Adrenal gland (tissue), 5 donors: ENCODE data around the gene ST7.

Experiments used
- POLR2A ChIP-seq, 2 donors: fragments of 450-650 bp; IDR thresholded peaks; one replicate each; pipeline ENCODE4 v1.6.1; 2017; ENCODE audit warnings: antibody characterized with exemption in 2 of 2, mild to moderate bottlenecking in 2 of 2, moderate library complexity in 1 of 2
- TF ChIP-seq, protein P1 (sequence below), 6 experiments: fragments of 450-650 bp in 4 of 6; fragments of 200-600 bp in 2 of 6; sonication (generic) in 1 of 6; IDR thresholded peaks; 1 replicate in 5 of 6; 2 replicates in 1 of 6; pipeline versions ENCODE4 v1.5.1 to v1.8.0; 2016 to 2021; ENCODE audit warnings: antibody characterized with exemption in 6 of 6, mild to moderate bottlenecking in 2 of 6, moderate library complexity in 1 of 6
- donor health status: DM: no; HTN: no; CAD: no.

DNA sequence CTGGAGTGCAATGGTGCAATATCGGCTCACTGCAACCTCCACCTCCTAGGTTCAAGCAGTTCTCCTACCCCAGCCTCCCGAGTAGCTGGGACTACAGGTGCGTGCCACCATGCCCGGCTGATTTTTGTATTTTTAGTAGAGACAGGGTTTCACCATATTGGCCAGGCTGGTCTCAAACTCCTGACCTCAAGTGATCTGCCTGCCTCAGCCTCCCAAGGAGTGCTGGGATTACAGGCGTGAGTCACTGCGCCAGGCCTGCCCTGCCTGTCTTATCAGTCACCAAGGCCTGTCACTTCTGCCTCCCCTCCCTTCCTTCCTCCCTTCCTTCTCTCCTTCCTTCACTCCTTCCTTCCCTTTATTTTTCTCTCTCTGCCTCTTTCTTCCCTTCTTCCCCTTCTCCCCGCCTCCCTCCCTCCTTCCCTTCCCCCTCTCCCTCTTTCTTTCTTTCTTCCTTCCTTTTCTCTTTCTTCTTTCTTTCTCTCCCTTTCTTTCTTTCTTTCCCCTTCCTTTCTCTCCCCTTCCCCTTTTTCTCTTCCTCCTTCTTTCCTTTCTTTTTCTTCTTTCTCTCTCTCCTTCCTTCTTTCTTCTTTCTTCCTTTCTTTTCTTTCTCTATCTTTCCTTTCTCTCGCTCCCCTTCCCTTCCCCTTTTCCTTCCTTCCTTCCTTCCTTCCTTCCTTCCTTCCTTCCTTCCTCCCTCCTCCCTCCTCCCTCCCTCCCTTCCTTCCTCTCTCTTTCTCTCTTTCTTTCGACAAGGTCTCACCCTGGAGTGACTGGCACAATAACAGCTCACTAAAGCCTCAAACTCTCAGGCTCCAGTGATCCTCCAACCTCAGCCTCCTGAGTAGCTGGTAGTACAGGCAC, 3.1 kb upstream of the ST7 start:
- TF ChIP-seq, protein P1, sequence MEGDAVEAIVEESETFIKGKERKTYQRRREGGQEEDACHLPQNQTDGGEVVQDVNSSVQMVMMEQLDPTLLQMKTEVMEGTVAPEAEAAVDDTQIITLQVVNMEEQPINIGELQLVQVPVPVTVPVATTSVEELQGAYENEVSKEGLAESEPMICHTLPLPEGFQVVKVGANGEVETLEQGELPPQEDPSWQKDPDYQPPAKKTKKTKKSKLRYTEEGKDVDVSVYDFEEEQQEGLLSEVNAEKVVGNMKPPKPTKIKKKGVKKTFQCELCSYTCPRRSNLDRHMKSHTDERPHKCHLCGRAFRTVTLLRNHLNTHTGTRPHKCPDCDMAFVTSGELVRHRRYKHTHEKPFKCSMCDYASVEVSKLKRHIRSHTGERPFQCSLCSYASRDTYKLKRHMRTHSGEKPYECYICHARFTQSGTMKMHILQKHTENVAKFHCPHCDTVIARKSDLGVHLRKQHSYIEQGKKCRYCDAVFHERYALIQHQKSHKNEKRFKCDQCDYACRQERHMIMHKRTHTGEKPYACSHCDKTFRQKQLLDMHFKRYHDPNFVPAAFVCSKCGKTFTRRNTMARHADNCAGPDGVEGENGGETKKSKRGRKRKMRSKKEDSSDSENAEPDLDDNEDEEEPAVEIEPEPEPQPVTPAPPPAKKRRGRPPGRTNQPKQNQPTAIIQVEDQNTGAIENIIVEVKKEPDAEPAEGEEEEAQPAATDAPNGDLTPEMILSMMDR (IDR thresholded peaks at IDR 0.05), result no peak
- no peak for TF ChIP-seq POLR2A (IDR thresholded peaks at IDR 0.05)
